GM23248 (cell line): Measurements from ENCODE around the gene RFESD.

Source experiments
- EZH2 ChIP-seq: fragments of 200-600 bp; sonication (generic); IDR thresholded peaks from 2 replicates; pipeline ENCODE4 v1.6.1; 2018; ENCODE audit warnings: antibody characterized with exemption, mild to moderate bottlenecking; ENCODE audit not compliant: insufficient read depth, poor library complexity, severe bottlenecking
- EZH2phosphoT487 ChIP-seq: fragments of 200-600 bp; sonication (generic); IDR thresholded peaks from 2 replicates; pipeline ENCODE4 v1.6.1; 2018; ENCODE audit warnings: antibody characterized with exemption, moderate library complexity, mild to moderate bottlenecking, low read depth; ENCODE audit not compliant: insufficient read depth

GRCh38 chr5:95599252-95599651 lies 47.3 kb upstream of the RFESD start:
- TF ChIP-seq EZH2phosphoT487 (no peak), EZH2 (no peak)
